ENCODE measurements around the gene MYLK. TPM values are rescaled to one million over a fixed set of nuclear protein-coding genes. Genes with fewer than 3 reads are reported as not detected.

Gene MYLK
- total and polyA plus RNA-seq, 10 of the 15 experiments (the other 5 are each of a cell fraction or from before 2014, with no cell fraction given): 0.04 to 1.6 (median 0.42) TPM; not detected in 1

GRCh38 chr3:123819949-123820348 lies 64.2 kb downstream of the MYLK start:
- CTCF ChIA-PET: interaction anchor here (0.9 kb wide), 1 partner anchor 178 kb away, joined by 4 read pairs; no protein-coding TSS in a partner anchor
- Histone ChIP-seq H2AFZ (ENCODE audit: control insufficient read depth, low read depth, low read length) (no peak overlapping the region), H3K27ac (ENCODE audit: control insufficient read depth, insufficient read depth) (no peak overlapping the region), H3K36me3 (ENCODE audit: control insufficient read depth in 2 of 2, insufficient read depth in 2 of 2, low read length in 1 of 2) (no peaks in the 10 kb centered on the region), H3K9ac (ENCODE audit: control insufficient read depth, insufficient read depth, low read length) (no peak overlapping the region), H3K4me2 (ENCODE audit: control insufficient read depth, insufficient read depth) (no peak overlapping the region), H3K27me3 (replicated peaks in 1 of 2; ENCODE audit: control insufficient read depth in 2 of 2, insufficient read depth in 2 of 2, low read length in 1 of 2) (no peaks in the 10 kb centered on the region; a peak in 1 of 4 replicates), H3K9me3 (replicated peaks; ENCODE audit: control insufficient read depth, insufficient read depth, low read length) (no peaks in the 10 kb centered on the region), H3K79me2 (ENCODE audit: control insufficient read depth, insufficient read depth, low read length) (no peaks in the 10 kb centered on the region), H4K20me1 (ENCODE audit: control insufficient read depth, insufficient read depth) (no peaks in the 10 kb centered on the region), H3K4me1 (ENCODE audit: control insufficient read depth, insufficient read depth, low read length) (no peaks in the 10 kb centered on the region), H3K4me3 (no peak overlapping the region)
- RAD21 ChIA-PET (ENCODE audit: unreplicated experiment): no interaction called here
- no TSS peak for BruUV-seq (replicated peaks)
- FAIRE-seq (no peak), DNase-seq (ENCODE audit: low read depth, low spot score) (no peak), ATAC-seq (no peak)
- WGBS (ENCODE audit: insufficient coverage, insufficient replicate concordance, low lambda C conversion rate, missing lambda C conversion rate): 18% methylated on average over 1 of the region's 1 CpG
- intact Hi-C loops (cut with micrococcal nuclease; ENCODE audit: unreplicated experiment): no loop called here
- POLR2A ChIA-PET: interaction anchor here (0.6 kb wide), 1 partner anchor 209 kb away, joined by 3 read pairs; no protein-coding TSS in a partner anchor
- SMC1A ChIA-PET (ENCODE audit: uncharacterized antibody, unreplicated experiment): no interaction called here
- in situ Hi-C loops (cut with MboI): no loop called here
- no peak for TF ChIP-seq ATF7 (IDR thresholded peaks at IDR 0.05; ENCODE audit: low read depth)
- TF ChIP-seq BCL3 (IDR thresholded peaks at IDR 0.05; ENCODE audit: borderline replicate concordance, insufficient read depth, low read depth, low read length, poor library complexity, severe bottlenecking): no peak
- TF ChIP-seq ZNF687 (IDR thresholded peaks at IDR 0.05): no peak
- no peak for TF ChIP-seq IRF4 (IDR thresholded peaks at IDR 0.05; ENCODE audit: low read depth, low read length)
- TF ChIP-seq HSF1 (IDR thresholded peaks at IDR 0.05; ENCODE audit: low read depth, low read length): no peak
- TF ChIP-seq NR2C2 (IDR thresholded peaks at IDR 0.05; ENCODE audit: borderline replicate concordance, control insufficient read depth, insufficient read length, low read depth): no peak
- TF ChIP-seq JUND (IDR thresholded peaks at IDR 0.05; ENCODE audit: low read depth, low read length): no peak
- no peak for TF ChIP-seq SUZ12 (IDR thresholded peaks at IDR 0.05; ENCODE audit: unreplicated experiment)
- no peak for TF ChIP-seq CEBPZ (IDR thresholded peaks at IDR 0.05; ENCODE audit: low read depth, low read length)
- no peak for TF ChIP-seq RBBP5 (conservative IDR thresholded peaks at IDR 0.05)
- TF ChIP-seq JUNB (IDR thresholded peaks at IDR 0.05): no peak
